Stimulated activated CD8-positive, alpha-beta memory T cell treated with anti-CD3 and anti-CD28 coated beads, Interleukin-7, amount 100 ng/mL, for 24 hours (primary cell): ENCODE data around the gene CACNG4.

ENCODE experiments used
- DNase-seq: peaks from one replicate; pipeline ENCODE4 v3.0.0-alpha.2; 2020; ENCODE audit warnings: low read depth

The CACNG4 gene

DNA sequence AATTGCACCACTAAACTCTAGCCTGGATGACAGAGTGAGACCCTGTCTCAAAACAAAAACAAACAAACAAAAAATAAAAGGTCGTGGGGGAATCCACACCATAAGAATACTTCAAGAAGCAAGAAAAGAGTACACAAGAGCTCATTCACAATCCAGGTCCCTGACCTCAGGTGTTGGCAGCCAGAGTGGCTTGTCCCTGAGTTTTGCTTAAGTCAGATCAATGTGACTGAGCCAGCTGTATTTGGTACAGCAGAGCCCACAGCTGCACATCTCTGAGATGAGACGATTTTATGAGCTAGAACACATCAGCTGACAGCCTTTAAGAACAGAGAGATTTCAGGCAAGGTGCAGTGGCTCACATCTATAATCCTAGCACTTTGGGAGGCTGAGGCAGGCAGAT, 102.2 kb downstream of the CACNG4 start:
- no peak for DNase-seq

GRCh38 chr17:67067571-67068482, 103.3 kb downstream of the CACNG4 start:
- DNase-seq: no peak

- no peak for DNase-seq
Observed at GRCh38 chr17:67068999-67069398, 104.5 kb downstream of the CACNG4 start.

DNA sequence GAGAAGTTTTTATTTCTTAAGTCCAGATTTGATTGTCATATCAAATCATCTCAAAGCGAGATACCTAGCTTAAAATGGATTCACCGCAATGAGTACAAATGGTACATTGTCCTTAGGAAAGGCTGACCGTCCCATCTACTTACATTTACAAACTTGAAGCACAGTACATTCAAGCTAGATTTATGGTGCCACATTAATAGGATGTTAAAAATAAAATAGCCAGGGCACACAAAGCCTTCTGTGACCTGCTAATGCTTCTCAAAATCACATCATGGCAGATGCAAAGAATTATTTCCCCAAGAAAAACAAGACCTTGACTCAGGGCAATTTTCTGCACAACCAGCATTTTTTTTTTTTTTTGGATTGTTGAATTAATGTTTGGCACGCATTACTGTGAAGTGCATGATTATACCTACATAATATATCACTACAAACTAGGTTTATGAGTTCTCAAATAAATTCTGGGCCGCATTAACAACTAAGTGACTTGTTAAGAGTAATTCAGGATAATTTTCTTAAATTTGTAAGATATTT, 105.2 kb downstream of the CACNG4 start:
- no peak for DNase-seq

DNA sequence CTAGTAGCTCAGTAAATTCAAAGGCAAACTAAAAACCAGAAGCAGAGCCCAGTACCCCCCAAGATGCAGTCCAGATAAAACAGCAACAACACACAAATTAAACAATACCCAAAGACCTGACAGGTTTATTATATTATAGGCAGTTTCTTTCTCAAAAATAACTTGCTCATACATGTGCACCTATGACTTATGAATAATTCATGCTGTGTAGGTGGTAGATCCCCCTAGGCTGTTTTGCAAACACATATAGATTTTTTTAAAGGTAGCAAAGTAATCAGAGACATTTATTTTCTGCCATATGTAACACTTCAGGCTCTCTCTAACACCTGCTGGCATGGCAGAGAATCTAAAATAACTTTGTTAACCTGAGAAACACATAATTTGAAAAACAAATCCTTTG, 107.1 kb downstream of the CACNG4 start:
- DNase-seq: no peak

DNA sequence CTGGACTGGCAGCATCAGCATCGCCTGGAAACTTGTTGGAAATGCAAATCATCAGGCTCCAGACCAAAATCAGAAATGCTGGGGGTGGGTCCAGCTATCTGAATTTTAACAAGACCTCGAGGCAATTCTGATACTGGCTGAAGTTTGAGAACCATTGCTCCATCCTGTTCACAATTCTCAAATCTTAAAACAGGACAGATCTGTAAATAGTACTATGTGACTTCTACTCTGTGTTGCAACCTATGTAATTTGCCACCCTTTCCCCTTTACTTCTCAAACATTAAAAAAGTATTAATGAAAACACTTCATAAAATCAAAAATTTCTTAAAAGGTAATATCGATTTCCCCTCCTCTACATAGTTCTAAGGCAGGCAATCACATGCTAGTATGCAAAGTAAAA, 108.4 kb downstream of the CACNG4 start:
- DNase-seq: no peak

DNA sequence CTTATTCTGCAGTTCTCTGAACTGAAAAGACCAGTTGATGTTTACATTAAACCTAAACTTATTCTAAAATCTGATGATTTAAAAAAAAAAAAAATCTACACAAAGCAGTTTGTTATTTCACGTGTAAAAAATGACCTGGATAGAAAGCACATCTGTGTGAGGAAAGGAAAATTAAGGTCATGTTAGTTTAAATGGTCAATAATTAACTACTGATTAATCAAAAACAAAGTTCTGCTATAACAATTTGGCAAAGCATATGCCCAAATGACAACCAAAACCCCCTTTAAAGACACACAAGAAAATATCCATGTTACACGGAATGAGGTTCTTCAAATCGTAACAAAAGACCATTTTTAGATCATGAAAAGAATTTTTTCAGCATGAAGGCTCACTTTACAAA, 110.3 kb downstream of the CACNG4 start:
- no peak for DNase-seq

GRCh38 chr17:67076290-67076689, 111.8 kb downstream of the CACNG4 start:
- no peak for DNase-seq

- DNase-seq: no peak
Observed at GRCh38 chr17:67078292-67078691, 113.8 kb downstream of the CACNG4 start.

DNA sequence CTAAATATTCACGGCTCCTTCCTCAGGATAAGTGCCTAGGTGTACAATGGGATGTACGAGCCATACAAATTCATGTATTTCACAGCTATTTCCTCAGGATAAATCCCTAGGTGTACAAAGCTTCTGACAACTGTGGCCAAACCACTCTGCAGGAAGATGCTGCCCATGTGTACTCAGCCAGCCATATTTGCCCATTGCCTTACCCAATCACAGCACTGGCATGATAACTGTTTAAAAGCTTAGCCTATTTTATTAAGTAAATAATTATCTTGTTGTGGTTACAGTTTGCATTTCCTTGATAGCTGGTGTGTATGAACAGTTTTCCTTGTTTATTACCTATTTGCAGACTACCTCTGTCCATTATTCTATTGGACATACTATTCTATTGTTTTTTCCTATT, 115.0 kb downstream of the CACNG4 start:
- no peak for DNase-seq

DNA sequence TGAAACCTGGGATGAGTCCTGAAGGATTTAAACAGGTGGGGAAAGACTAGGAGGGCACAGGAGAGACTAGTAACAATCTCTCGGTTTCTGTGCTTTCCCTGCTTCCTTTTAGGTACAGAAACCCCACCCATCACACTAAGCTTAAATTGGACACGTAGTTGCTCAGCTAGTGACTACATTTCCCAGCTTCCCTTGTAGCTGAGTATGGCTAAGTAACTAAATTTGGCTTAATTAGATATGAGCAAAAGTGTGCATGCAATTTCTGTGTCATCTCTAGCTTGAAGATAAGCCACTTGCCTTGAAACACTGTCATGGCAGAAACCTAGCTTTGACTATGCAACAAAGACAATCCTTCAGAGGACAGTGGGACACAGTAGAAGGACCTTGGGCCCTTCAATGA, 116.3 kb downstream of the CACNG4 start:
- no peak for DNase-seq

DNA sequence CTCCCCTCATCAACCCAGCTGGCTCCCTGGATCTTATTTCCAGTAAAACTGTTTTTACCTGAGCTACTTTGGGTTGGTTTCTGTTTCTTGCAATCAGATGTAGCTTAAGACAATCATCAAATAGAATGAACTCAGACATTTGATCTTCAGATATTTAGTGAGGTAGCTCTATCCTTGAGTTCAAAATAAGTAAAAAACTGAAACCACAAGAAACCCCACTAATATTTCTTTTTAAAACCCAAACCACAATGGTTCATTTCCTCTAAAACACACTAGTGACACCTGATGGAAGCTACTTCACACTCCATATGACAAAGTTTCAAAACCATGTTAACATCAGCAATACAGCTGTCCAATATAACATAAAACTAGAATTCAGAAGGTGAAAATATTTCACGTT, 117.6 kb downstream of the CACNG4 start:
- DNase-seq: no peak
